T-helper 22 cell (primary cell): Measurements from ENCODE around the gene GMDS.

Source experiments
- DNase-seq: peaks from one replicate; pipeline ENCODE4 v3.0.0-alpha.2; 2020; ENCODE audit warnings: low read depth

GMDS gene

DNA sequence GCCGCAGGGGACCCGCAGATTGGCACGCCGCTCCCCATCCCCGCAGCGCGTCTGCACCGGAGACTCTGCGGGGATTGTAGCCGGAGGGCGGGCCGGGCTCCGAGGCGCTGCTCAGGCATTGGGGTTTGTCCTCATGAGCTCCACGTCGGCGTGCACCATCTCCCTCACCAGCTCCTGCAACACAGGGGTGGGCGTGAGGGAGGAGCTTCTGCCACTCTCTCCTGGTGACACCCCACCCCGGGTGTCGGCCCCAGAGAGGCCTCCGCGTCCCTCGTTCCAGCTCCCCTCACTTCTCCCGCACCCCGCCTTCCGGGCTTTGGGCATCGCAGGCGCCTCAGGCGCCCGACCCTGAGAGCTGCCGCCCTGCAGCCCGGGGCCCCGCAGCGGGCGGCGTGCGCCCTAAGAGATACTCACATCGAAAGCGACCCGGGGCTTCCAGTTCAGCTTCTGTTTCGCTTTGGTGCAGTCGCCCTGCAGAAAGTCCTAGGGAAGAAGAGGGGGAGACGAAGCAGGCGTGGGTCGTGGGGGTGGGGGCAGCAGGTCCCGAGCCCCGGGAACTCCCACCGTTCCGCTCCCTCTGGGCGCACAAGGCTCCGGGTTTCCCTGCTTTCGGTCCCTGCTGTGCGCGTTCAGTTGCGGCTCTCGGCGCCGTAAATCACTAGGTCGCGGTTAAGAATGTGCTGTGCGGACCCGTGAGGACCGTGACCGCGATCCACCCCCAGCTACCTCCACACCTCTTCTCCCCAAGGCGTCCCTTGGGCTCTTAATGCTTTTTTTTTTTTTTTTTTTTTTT lies 621.2 kb downstream of the GMDS start:
- no peak for DNase-seq

DNA sequence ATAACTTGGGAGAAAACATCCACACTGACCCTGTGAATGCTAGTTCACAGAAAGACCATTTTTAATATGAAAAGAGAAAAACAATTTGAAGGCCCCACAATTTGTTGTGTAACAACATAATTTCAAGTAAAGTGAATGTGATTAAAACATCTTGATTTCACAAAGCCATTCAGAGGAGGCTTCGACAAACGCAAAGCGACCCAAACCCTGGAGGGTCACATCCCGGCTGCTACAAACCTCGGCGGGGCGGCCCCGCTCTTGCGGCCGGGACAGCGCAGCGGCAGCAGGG lies 621.7 kb downstream of the GMDS start:
- DNase-seq, result no peak

GRCh38 chr6:1622851-1623768 lies 622.3 kb downstream of the GMDS start:
- DNase-seq, result no peak

GRCh38 chr6:1622220-1622850 lies 623.1 kb downstream of the GMDS start:
- DNase-seq, result no peak

DNA sequence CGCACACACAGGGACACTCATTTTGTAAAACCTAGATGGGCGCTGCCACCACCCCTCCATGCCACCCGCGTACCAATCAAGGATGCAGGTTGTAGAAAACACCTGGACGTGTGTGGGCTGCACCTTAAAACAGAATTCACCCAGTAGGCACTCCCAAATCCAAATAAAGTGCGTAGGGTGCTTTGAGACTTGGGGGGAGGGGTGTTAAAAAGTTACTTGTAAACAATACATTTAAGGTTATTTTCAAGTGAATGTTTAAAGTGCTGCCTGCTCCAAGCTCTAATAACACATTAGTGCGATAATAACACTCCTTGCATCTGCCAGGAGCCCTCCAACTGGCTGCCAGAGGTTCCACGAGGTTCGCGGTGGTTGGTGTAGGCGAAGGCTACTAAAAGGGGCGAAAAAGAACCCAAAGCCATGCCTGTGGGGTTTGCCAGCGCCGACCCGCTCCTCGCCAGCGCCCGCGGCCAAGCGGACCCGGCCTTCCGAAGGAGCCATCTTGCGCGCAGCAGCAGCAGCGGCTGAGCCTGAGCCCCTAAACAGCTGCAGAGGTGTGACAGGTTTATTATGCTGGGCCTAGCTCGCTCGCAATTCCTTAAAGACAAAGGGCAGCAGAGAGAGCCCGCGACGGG lies 624.2 kb downstream of the GMDS start:
- no peak for DNase-seq

DNA sequence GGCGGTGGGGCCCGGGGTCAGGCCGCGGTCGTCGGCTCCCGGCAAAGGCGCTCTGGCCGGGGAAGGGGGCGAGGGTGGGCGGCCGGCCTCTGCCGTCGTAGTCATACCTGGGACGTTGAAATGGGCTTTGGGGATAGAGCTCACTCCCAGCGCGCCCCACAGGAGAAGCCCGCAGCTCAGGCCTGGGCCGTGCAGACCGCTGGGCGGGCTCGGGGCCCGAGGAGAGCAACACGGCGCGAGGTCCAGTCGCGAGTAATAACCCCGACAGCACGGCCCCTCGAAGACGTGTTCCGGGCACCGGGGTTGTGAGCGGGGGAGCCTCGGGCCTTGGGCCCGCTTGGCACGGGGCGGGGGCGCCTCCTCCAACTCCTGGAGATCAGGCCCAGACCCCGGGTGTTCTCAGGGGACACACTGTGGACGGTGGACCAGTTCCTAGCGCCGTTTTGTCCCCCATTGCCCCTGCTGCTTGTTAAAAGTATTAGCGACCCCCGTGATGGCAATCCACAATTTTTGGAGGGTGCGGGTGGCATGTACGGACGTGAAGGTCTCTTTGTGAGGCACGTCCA lies 624.8 kb downstream of the GMDS start:
- no peak for DNase-seq

DNA sequence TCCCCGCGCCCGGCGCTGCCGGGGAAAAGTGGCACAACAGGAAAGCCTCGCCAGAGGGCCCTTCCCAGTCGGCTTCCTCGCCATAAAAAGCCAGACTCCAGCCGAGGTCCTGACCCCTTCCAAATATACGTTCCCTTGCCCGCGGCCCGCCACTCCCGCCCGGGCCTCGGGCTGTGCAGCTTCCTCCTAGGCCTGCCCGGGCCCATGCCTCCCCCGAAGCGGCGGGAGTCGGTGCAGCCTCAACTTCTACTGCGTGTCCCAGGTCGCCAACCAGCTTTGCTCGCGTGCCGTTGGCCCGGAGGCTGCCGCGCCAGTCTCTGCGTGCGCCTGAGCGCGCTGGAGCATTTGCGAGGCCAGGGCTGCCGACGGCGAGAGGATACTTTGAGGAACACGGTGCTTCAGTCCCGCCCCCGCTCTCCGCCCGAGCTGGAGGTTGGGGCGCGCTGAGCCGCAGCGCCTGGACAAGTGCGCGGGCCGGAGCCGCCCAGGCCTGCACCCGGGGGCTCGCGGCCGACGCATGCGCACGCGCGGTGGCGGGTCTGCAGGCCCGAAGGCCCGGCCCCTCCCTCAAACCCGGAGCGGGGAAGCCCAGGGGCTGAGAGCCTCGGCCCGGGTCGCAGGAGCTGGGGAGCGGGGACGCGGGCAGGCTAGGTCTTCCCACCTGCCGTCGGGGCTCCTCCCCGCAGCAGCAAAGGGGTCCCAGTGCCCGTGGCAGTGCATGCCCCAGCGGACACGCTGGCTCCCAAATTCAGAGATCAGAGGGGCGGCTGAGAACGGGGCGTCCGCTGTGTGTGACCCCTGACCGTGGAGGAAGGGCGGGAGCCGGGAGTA lies 625.5 kb downstream of the GMDS start:
- no peak for DNase-seq

GRCh38 chr6:1619098-1619672 lies 626.2 kb downstream of the GMDS start:
- DNase-seq, result no peak

- no peak for DNase-seq
Measured at GRCh38 chr6:1618311-1619097, 626.9 kb downstream of the GMDS start.

GRCh38 chr6:1617466-1618310 lies 627.7 kb downstream of the GMDS start:
- DNase-seq, result no peak

- no peak for DNase-seq
Measured at GRCh38 chr6:1616701-1617463, 628.5 kb downstream of the GMDS start.

DNA sequence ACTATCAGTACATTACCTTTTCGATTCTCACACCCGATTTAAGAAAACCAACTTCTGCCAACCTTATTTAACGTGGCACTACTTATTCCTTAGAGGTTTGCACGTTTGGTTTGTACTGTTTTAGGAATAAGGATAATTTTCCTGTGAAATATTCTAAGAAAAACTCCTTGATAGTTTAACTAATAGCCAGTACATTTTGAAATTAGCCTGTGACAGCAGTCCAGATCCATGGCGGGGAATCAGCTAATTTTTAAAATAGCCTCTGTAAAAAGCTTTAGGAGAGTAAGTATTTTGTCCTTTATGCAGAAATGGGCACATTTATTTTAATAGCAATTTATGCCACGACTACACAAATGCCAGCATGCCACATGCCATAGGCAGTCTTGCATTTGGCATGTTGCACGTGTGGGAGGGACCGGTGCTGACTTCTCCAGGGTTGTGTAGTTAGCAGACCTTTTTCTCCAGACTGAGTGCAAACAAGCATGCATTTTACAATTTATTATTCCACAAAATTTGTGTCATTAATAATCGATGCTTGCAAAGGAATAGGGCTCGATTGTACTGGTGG lies 629.5 kb downstream of the GMDS start:
- no peak for DNase-seq

- no peak for DNase-seq
Measured at GRCh38 chr6:1615151-1615852, 630.1 kb downstream of the GMDS start.

DNA sequence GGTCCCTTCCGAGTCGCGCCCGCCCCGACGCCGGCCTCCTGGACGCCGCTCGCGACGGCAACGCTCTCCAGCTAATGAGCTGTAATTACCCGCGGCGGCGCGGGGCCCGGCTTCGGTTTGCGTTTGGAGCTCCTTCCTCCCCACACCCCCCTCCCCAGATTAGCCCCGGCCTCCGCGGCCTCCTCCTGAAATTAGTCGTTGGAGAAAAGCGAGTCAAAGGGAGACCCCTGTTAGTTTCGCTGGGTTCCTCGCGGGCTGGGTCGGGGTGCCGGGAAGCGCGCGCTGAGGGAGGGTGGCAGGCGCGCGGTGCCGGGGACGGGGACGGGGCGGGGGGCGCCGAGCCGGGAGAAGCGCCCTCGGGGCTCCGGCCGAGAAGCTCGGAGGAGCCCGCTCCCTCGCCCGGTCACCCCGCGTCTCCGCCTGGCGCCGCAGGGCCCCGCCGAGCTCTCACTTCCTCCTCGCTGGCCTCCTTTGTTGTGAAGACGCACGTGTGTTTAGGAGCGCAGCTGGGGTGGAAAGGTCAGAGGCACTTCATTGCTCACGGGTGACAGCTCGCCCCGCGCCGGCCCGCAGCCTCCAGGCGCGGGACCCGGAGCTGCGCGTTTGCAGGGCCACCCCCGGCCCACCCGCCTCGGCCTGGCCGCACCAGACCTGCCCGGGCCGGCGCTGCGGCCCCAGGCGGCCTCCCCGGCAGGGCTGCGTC lies 630.8 kb downstream of the GMDS start:
- DNase-seq, result no peak

DNA sequence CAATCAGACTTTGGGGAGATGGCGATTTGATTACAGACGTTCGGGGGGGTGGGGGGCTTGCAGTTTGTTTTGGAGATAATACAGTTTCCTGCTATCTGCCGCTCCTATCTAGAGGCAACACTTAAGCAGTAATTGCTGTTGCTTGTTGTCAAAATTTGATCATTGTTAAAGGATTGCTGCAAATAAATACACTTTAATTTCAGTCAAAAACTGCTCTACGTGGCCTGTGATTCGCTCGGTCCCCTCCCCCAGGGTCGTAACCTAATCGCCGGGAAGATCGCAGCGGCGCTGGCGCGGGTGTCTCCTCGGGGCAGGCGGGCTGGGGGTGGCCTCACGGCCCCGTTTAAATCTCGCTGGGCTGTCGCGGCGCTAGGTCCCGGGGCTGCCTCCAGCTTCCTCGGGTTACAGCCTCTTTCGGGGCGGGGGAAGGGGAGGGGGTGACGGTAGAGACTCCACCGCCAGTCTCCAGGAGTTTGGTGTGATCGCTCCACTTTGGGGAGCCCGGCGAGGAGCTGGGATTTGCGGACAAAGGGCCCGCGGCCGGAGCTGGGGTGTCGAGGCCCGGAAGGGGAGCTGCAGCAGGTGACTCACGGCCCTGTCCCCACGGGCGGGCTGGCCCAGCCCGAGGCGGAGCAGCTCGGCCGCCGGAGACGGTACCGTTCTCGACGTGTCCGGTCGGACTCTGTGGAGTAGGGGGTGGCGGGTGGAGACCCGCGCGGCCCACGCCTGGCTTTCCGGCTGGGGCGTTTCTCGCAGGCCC lies 631.5 kb downstream of the GMDS start:
- no peak for DNase-seq

- no peak for DNase-seq
Measured at GRCh38 chr6:1613346-1613687, 632.1 kb downstream of the GMDS start.
